Fibroblast of peridontal ligament (primary cell): ENCODE results near the gene GNAQ.

Source experiments
- DNase-seq: peaks from one replicate; pipeline ENCODE4 v3.0.0-alpha.2; 2010; ENCODE audit errors: extremely low read depth

The GNAQ gene

GRCh38 chr9:78003730-78004129 is 27.9 kb downstream of the GNAQ start:
- DNase-seq, result no peak

DNA sequence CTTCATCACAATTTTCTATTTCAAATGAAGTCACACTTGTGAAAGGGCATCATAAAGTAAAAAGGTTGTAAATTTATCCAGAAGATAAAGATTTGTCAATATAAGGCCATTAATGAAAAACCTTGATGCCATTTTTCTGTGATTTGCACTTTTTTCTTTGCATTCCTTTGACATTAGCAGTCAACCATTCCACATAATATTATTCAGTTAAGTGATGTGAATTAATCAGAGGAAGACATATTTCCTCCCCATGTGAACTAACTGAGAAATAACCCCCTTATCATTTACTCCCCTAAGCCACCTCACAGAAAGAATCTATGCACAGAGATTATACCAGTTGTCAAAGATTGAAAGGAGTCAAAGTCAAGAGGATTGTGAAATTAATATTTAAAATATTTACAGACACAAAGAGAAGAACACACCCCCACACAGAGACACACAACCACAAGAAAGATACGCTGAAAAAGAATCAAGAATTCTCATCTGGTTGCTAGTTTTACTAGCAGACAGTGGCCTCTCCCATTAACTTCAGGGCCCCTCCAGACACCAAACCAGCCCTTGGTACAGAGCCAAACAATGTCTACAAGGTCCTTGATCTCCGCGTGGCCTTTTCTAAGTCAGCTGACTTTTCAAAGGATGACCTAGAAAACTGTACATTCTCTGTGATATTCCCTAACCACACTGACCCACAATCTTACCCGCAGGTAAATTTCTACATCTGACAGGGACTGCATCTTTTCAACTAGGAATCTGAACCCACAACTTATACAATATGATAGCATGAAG is 29.5 kb downstream of the GNAQ start:
- DNase-seq, result no peak

DNA sequence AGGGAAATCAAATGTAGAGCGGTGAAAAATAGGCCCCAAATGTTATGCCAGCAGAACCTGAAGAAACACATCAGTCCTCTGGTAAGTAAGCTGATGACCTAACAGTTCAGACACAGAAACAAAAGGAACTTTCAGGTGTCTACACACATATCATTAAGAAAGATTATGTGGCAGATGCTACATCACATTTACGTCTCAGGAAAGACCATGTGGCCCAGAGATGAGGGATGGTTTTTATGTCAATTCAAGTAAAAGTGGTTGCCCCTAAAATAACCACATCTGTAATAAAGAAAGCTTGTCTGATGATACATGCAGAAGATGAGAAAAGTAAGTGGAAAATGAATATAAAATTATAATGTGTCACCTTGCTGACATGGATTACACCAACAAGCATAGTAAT is 31.4 kb downstream of the GNAQ start:
- no peak for DNase-seq

GRCh38 chr9:77999231-77999631 is 32.4 kb downstream of the GNAQ start:
- DNase-seq, result peak; percentile 51

DNA sequence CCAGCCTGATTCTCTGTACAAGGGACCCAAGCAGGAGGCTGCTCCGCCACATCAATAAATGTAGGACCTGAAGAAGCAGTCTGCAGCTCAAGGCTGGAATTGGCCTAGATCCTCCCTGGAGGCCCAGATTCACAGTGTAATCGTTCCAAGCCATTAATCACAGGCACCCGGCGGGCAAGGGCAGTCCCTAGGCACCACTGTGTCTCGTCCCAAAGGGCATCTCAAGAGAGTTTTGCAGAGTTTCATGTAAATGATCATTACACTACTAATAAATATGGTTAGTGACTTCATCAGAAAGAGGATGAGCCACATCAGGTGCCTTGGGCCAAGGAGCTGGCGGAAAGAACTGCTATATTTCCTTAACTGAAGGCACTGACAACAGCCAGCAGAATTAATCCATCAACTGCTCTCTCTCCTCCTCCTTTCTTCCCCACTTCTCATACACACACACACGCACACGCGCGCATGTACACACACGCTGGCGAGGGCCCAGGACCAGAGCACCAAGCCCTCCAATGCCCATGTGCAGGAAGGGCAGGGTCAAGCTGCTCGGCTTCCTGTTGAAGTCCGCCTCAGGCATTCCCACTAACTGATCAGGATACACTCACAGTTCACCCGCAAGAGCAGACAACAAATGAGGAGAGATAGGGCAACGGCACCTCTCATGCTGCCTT is 33.9 kb downstream of the GNAQ start:
- DNase-seq, result no peak

DNA sequence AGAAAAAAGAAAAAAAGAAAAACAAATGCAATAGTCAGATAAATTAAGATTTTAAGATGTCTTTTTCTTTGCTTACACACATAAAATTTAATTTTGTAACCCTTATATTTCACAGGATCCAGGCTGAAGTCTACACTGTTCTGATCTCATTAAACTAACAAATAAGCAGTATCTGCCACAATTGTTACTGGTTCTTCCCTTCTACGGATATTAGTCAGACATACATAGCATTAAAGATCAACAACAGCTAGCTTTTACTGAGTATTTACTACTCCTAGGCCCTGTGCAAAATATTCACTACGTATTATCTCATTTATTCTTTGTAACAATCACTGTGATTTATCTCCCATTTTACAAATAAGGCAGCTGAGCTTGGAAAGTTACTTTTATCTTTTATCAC is 34.9 kb downstream of the GNAQ start:
- DNase-seq, result no peak

DNA sequence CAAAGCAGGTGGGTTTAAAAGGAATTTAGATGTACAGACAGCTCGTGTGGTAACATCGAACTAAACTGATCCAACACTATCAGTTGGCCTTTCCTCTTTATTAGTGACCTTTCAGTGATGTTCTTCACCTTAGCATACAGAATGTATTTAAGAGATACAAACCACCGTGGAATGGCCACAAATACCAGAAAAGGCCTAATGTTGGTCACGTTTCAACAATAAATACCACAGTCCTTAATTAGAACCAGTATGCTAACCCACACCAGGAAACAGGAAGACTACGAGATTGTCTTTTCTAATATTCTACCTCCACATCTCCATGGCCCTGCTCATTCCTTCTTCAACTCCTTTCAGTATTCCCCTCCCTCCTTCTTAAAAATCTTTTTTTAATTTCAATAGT is 40.4 kb downstream of the GNAQ start:
- DNase-seq, result no peak

DNA sequence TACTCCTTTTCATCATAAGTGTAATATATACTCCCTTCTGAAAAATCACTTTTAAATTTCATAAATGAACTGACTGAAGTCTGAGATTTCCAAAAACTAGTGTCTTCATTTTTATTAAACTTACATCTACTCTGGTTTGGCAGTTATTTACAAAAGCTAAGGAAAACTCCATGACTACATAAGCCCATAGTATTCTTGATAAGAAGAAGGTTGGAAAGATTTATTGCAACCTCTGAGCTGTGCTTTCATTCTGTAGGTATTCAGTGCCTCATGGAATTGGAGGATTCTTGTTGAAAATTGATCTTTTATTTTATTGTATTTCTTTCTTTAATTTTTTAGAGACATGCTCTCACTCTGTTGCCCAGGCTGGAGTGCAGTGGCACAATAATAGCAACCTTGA is 41.7 kb downstream of the GNAQ start:
- no peak for DNase-seq

DNA sequence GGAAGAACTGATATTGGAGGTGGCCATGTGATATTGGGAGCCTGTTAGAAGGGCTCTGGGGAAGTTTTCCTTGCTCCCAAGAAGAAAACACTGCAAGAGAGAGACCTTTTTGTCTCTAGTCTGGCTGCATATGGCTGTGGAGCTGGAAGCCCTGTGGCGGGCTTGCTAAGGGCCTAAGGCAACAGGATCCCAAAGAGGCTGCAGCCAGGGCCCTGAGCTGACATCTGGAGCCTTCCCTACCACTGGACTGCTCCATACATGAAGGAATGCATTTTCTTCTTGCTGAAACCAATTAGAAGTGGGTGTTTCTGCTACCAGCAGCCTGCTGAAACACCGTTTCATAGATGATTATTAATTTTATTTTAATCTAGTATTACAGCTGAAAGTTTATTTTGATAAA is 42.2 kb downstream of the GNAQ start:
- no peak for DNase-seq

DNA sequence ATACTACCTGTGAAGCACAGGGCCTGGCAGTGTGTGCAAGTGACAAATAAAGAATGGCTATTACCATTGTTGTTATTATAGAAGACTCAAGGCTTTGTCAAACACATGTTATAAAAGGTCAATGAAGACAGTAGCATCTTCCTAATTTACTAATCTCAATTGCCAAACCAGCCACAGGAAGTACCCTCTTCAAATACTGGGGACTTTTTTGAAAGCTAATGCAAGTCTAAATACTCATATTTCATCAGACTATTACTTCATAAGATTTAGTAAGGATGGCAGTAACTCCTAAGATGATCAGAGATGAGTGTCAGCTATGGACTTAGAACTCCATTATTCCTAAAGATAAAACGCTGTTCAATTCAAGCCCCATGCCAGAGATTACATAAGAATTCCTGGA is 43.0 kb downstream of the GNAQ start:
- DNase-seq, result no peak

DNA sequence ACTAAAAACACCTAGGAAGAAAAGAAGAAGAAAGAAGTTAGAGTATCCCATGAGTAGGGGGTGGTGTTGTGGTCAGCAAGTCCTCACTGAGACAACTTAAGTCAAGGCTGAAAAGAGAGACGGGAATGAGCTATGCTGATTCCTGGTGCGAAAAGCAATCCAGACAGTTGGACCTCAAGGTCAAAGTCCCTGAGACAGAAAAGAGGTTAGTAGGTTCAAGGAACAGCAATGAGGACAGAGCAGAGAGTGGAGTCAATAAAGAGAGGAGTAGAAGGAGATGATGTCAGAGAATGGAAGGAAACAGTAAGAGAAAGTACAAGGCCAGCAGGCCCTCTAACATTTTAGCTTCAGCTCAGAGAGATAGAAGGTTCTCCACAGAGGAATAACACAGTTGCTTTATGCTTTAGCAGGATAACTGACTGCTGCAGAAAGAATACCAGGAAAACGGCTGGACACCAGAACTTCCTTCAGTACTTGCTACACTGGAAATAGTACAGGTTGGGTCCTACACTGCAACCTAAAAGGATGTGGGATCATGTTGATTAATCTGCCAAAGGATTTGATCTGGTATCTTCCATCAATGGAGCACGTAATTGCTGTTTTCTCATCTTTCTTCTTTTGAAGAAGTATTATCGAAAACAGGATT is 43.6 kb downstream of the GNAQ start:
- DNase-seq, result no peak

GRCh38 chr9:77987081-77987656 is 44.4 kb downstream of the GNAQ start:
- no peak for DNase-seq

DNA sequence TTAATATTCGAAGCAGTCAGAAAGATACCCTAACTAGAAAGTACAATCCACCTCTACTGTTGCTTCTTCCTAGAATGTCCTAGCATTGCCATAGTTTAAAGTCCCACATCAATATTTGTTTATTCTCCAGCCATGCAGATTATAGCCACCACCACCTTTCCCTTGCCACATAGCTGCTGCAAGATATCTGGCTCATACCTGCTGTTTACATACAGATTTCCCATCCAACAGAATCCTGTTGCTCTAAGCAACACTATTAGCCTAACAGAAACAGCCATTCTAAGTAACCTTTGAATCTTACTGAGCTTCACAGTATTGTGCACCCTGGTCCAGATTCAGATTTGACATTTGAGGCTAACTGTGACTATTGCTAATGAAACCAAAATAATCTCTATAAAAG is 45.6 kb downstream of the GNAQ start:
- no peak for DNase-seq

DNA sequence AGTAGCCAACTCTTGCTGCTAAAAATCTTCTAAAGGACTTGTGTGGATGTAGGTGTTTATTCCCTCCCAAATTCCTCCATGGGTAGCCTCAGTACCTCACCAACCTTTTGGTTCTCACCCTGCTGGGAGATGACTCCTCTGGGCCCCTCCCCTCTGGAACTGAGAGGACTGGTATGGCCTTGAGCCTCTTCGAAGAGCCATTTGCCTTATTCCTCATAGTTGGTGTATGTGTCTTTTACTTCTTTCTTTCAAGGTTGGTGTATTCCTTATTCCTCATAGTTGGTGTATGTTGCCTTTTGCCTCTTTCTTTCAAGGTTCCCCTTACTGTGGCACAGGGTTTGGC is 48.3 kb downstream of the GNAQ start:
- no peak for DNase-seq

- no peak for DNase-seq
These were observed 48.9 kb downstream of the GNAQ start for GRCh38 chr9:77982581-77983319.

GRCh38 chr9:77981907-77982306 is 49.7 kb downstream of the GNAQ start:
- no peak for DNase-seq

- no peak for DNase-seq
These were observed 50.3 kb downstream of the GNAQ start for GRCh38 chr9:77981332-77981731.

DNA sequence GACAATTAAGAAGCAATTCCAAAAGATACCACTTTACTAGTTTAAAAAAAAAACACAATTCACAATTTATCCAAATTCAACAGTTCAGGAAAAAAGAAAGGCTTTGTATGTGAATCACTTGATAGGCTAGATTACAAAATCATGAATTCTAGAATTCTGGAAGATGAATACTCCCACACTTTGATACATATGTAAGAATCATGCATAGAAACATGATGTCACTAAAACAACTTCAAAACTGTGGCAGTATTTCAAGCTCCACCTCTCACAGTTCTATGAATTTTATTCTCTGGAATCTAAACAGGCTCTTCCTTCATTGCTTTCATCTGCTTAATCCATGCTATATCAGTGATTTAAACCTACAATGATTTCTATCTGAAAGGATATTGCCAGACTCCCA is 51.0 kb downstream of the GNAQ start:
- DNase-seq, result peak; percentile 78

- no peak for DNase-seq
These were observed 53.4 kb downstream of the GNAQ start for GRCh38 chr9:77978086-77978781.

GRCh38 chr9:77977210-77977611 is 54.4 kb downstream of the GNAQ start:
- DNase-seq, result peak; percentile 82

DNA sequence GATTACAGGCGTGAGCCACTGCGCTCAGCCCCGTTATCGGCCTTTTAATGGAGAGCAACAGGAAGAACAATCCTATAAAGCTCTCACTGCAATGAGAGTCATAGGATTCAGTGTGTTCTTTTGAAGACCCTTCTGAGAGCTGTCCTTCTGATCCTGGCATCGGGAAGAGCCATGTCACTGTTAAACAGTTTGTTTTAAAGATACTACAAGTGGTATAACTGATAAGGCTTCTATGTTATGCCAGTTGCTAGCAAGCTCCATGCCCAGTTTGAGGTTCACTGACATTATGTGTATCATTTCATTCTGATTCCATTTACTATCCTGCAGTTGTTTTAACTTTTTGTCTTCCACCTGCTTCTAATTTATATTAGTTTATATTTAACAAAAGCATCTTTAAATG is 55.8 kb downstream of the GNAQ start:
- DNase-seq, result no peak

GRCh38 chr9:77975036-77975435 is 56.6 kb downstream of the GNAQ start:
- DNase-seq, result no peak
